Left lung (tissue), 10 donors: ENCODE data around the gene METTL9. TPM values are rescaled to one million over a fixed set of nuclear protein-coding genes. Genes with fewer than 3 reads are reported as not detected.

Source experiments
- ATAC-seq: fragments of 200-7000 bp; cut with Tn5 transposase; one replicate; pipeline ENCODE4 v1.9.1; 2020; ENCODE audit warnings: moderate library complexity
- DNase-seq, 4 donors: peaks; one replicate each; pipeline ENCODE4 v3.0.0-alpha.2; 2013 to 2020
- H3K27ac ChIP-seq, 2 donors: fragments of 200-600 bp; sonication (generic) in 1 of 2; one replicate each; pipeline versions ENCODE4 v1.5.0 to v1.8.0; 2020 to 2021
- H3K27me3 ChIP-seq, 2 donors: fragments of 200-600 bp; sonication (generic) in 1 of 2; one replicate each; pipeline versions ENCODE4 v1.5.0 to v1.8.0; 2020 to 2021
- H3K36me3 ChIP-seq, 2 donors: fragments of 200-600 bp; sonication (generic) in 1 of 2; one replicate each; pipeline versions ENCODE4 v1.5.0 to v1.8.0; 2020 to 2021
- H3K4me1 ChIP-seq, 2 donors: fragments of 200-600 bp; one replicate each; pipeline ENCODE4 v1.8.0; 2021
- H3K4me3 ChIP-seq, 2 donors: fragments of 200-600 bp; sonication (generic) in 1 of 2; one replicate each; pipeline versions ENCODE4 v1.5.0 to v1.8.0; 2020 to 2021; ENCODE audit warnings: mild to moderate bottlenecking in 1 of 2
- H3K9me3 ChIP-seq, 2 donors: fragments of 200-600 bp; sonication (generic) in 1 of 2; one replicate each; pipeline versions ENCODE4 v1.5.0 to v1.8.0; 2020 to 2021
- intact Hi-C, 2 donors: fragments of 100-400 bp; cut with DNase I; formaldehyde crosslinking; loops; one replicate each; pipeline versions ENCODE4 v1.11.2 to v1.14.2; 2022
- polyA plus RNA-seq, 6 donors: library from polyadenylated mRNA; unstranded; fragments of 120-200 nt; gene quantifications; one replicate each; pipeline ENCODE4 v1.2.1, GENCODE V29; 2013; ENCODE audit not compliant: insufficient read length in 6 of 6
- total RNA-seq, 2 donors: library from RNA; stranded (reverse); fragmentation: NEBNext Ultra II Directional; extraction: Animal tissue kit (Norgen Biotek cat#: 25700); gene quantifications; one replicate each; pipeline ENCODE4 v1.2.1, GENCODE V29; 2021
- TF ChIP-seq, protein P1 (sequence below), 2 donors: fragments of 200-600 bp; sonication (generic) in 1 of 2; IDR thresholded peaks; one replicate each; pipeline versions ENCODE4 v1.5.0 to v1.8.0; 2021; ENCODE audit warnings: antibody characterized with exemption in 2 of 2
- donor health status: DM: no; HTN: yes; CAD: no.
- donor health status: DM: no; HTN: no; CAD: no.

Gene METTL9
- total and polyA plus RNA-seq, 8 donors: 93.7 to 169 (median 154) TPM

DNA sequence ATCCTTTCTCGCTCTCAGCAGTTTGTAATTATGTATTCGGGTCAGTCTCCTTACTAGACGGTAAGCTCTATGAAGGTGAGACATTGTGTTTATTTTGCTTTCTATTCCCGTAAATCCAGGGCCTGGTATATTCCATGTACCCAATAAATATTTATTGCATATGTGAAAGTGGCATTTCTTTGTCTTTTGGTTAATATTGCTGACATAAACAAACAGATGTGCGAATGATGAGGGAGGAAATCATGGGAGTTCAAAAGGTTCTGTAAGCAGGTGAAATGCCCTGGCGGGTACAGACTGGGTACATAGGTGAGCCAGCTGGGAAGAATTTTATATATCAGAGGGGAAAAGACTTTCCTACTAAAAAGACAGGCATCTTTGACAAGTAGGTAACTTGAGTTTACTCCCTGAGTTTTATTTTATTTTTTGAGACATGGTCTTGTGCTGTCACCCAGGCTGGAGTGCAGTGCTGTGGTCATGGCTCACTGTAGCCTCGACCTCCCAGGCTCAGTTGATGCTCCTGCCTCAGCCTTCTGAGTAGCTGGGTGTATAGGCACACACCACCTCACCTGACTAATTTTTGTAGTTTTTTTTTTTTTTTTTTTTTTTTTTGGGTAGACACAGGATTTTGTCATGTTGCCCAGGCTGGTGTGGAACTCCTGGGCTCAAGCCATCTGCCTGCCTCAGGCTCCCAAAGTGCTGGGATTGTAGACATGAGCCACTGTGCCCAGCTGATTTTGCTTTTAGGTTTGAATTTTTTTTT is 5.7 kb upstream of the METTL9 start:
- Histone ChIP-seq H3K27me3 (no peaks in the 10 kb centered on the region), H3K27ac (no peak overlapping the region), H3K4me3 (no peak overlapping the region), H3K9me3 (no peaks in the 10 kb centered on the region), H3K36me3 (no peaks in the 10 kb centered on the region), H3K4me1 (peaks cover 0 to 64% of the 10 kb centered on the region in 2 donors)
- TF ChIP-seq, protein P1, sequence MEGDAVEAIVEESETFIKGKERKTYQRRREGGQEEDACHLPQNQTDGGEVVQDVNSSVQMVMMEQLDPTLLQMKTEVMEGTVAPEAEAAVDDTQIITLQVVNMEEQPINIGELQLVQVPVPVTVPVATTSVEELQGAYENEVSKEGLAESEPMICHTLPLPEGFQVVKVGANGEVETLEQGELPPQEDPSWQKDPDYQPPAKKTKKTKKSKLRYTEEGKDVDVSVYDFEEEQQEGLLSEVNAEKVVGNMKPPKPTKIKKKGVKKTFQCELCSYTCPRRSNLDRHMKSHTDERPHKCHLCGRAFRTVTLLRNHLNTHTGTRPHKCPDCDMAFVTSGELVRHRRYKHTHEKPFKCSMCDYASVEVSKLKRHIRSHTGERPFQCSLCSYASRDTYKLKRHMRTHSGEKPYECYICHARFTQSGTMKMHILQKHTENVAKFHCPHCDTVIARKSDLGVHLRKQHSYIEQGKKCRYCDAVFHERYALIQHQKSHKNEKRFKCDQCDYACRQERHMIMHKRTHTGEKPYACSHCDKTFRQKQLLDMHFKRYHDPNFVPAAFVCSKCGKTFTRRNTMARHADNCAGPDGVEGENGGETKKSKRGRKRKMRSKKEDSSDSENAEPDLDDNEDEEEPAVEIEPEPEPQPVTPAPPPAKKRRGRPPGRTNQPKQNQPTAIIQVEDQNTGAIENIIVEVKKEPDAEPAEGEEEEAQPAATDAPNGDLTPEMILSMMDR (IDR thresholded peaks at IDR 0.05): no peak
- DNase-seq: no peak
- ATAC-seq: no peak
- intact Hi-C loops: loop anchor here in 1 of 2 donors (5.0 kb wide), 1 partner anchor 39 kb away; no protein-coding TSS in a partner anchor

DNA sequence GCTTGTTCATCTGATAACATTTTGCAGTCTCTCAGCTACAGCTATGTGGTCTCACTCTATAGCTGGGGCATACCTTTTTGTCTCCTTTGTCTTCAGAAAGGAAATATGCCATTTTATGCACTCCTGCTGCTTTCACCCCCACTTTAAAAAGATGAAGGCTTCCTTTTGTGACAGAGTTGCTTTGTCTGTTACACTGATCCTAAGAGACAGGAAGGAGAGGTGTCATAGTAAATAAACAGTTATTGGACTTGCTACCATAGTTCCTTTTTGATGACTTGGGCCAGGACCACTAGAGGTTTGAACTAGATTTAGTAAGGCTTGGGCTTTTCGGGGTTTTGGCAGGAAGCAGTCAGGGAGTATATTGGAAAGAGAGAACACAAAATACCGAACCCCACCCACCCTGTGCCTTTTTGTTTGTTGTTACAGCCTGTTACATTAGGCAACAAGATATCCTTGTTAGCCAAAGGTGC is 1.8 kb upstream of the METTL9 start:
- DNase-seq: no peak
- Histone ChIP-seq H3K36me3 (no peaks in the 10 kb centered on the region), H3K27me3 (no peaks in the 10 kb centered on the region), H3K4me1 (peaks cover 4 to 56% of the 10 kb centered on the region in 2 donors), H3K9me3 (no peaks in the 10 kb centered on the region), H3K4me3 (no peak overlapping the region), H3K27ac (no peak overlapping the region)
- ATAC-seq: no peak
- TF ChIP-seq, protein P1 (IDR thresholded peaks at IDR 0.05): no peak
- intact Hi-C loops: no loop called here

DNA sequence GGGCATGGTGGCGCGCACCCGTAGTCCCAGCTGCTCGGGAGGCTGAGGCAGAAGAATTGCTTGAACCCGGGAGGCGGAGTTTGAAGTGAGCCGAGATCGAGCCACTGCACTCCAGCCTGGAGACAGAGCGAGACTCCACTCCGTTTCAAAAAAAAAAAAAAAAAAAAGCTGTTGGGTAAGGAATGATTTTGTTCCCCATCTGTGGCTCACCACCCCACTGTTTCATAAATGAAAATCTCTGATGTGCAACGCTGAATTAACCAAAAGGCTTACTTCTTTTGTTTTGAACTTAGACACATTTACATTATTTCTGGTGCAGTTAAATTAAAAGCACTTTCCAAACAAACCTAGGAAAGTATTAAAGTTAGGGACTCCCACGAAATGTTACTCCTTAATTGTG is 1.2 kb upstream of the METTL9 start:
- no peaks in the 10 kb centered on the region for H3K36me3 ChIP-seq
- DNase-seq: no peak
- TF ChIP-seq, protein P1 (IDR thresholded peaks at IDR 0.05): no peak
- H3K27ac ChIP-seq: peak overlapping the region; percentile 94 to 96
- peak overlapping the region; percentile 80 to 92 for H3K4me3 ChIP-seq
- intact Hi-C loops: no loop called here
- H3K27me3 ChIP-seq: no peaks in the 10 kb centered on the region
- peaks cover 4 to 56% of the 10 kb centered on the region in 2 donors for H3K4me1 ChIP-seq
- no peak for ATAC-seq
- no peaks in the 10 kb centered on the region for H3K9me3 ChIP-seq

DNA sequence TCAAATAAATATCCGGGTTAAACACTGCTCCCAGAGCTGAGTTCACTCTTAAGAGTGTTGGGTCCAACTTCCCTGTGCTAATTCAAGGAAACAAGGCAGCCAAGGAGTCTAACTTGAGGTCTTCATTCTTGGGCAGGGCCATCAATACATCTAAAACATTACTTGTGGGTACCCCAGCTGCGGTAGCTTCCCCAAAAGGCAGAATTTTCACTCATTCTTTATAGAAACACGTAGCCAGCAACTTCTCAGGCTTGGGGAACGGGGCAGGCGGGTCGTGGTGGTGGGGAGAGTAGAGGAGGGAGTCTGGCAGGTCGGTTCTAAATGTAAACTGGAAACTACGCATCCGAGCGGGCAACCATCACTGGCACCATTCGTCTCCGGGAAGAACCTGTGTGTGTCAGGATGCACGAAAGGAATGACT is 666 bp upstream of the METTL9 start:
- Histone ChIP-seq H3K4me1 (peaks cover 4 to 56% of the 10 kb centered on the region in 2 donors), H3K4me3 (peak overlapping the region; percentile 80 to 92), H3K36me3 (no peaks in the 10 kb centered on the region), H3K27me3 (no peaks in the 10 kb centered on the region), H3K9me3 (no peaks in the 10 kb centered on the region), H3K27ac (peak overlapping the region; percentile 94 to 96)
- TF ChIP-seq, protein P1 (IDR thresholded peaks at IDR 0.05): no peak
- intact Hi-C loops: no loop called here
- DNase-seq (peak in 2 of 4 donors; percentile 35 to 74), ATAC-seq (peak; percentile 17)

DNA sequence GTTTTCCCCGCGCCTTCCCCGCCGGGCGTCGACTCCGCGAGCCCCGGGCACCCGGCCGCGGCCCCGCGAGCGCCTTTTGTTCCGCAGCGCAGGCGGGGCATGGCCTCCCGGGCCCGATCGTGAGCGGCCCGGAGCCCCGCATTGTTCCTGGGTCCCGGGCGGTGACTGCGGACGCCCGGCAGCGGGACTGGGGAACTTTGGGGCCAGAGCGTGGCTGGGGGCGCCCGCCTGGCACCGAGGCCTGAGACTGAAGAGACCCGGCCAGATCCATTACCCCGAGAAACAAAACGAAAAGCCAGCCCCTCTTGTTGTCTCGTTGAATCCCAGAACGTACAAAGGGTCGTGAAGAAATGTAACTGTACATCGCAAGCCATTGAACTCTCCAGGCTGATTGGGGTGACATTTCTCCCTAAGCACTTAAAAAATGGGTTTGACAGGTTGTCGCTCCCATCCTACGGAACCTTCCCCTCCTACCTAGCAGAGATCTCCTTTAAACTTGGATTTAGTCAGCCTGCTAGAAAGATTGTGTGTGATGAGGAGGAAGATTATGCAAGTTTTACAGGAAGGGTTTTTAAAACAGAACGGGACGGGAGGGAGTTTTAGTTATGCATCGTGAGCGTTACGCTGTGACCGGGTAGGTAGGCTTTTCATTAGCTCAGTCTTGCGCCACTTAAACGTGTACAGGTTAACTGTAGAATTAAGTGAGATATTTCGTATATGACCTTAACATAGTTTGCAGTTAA is 825 bp downstream of the METTL9 start:
- Histone ChIP-seq H3K27me3 (no peaks in the 10 kb centered on the region), H3K4me3 (peak overlapping the region; percentile 80 to 92), H3K27ac (peak overlapping the region; percentile 94 to 96), H3K9me3 (no peaks in the 10 kb centered on the region), H3K4me1 (peaks cover 4 to 70% of the 10 kb centered on the region in 2 donors), H3K36me3 (no peaks in the 10 kb centered on the region)
- TF ChIP-seq, protein P1 (IDR thresholded peaks at IDR 0.05): no peak
- peak in 3 of 4 donors; percentile 30 to 87 (median 31) for DNase-seq
- intact Hi-C loops: no loop called here
- ATAC-seq: peak; percentile 5
